Esophagus muscularis mucosa (tissue), 4 donors: ENCODE results near the gene SPEG.

Source experiments
- CTCF ChIP-seq, 3 experiments: fragments of 200-600 bp in 2 of 3; fragments of 450-650 bp in 1 of 3; sonication (generic) in 2 of 3; IDR thresholded peaks; one replicate each; pipeline ENCODE4 v1.5.1; 2017 to 2019; ENCODE audit warnings: antibody characterized with exemption in 3 of 3, mild to moderate bottlenecking in 2 of 3, moderate library complexity in 1 of 3
- EP300 ChIP-seq: sonication (generic); formaldehyde crosslinking; IDR thresholded peaks from one replicate; pipeline ENCODE4 v1.6.1; 2017; ENCODE audit warnings: antibody characterized with exemption
- POLR2A ChIP-seq: fragments of 450-650 bp; IDR thresholded peaks from one replicate; pipeline ENCODE4 v1.6.1; 2017; ENCODE audit warnings: antibody characterized with exemption, moderate library complexity, mild to moderate bottlenecking, low read depth
- POLR2AphosphoS5 ChIP-seq, 2 donors: sonication (generic); formaldehyde crosslinking; IDR thresholded peaks; one replicate each; pipeline ENCODE4 v1.6.1; 2017; ENCODE audit warnings: antibody characterized with exemption in 2 of 2

GRCh38 chr2:219433666-219434467 lies 776 bp upstream of the SPEG start:
- TF ChIP-seq CTCF (IDR thresholded peaks at IDR 0.05) (peak; percentile 61 to 84 (median 75)), POLR2A (peak; percentile 48), POLR2AphosphoS5 (IDR thresholded peaks at IDR 0.05) (peak; percentile 79 to 97), EP300 (peak; percentile 96)
